Neural progenitor cell (in vitro differentiated cells): ENCODE measurements around the gene FHOD1.

Source experiments
- EZH2 ChIP-seq: fragments of 200-600 bp; sonication (generic); IDR thresholded peaks from 2 replicates; pipeline ENCODE4 v1.6.1; 2017; ENCODE audit warnings: antibody characterized with exemption, mild to moderate bottlenecking, moderate library complexity
- EZH2phosphoT487 ChIP-seq: fragments of 200-600 bp; sonication (generic); IDR thresholded peaks from 2 replicates; pipeline ENCODE4 v1.6.1; 2017; ENCODE audit warnings: antibody characterized with exemption

DNA sequence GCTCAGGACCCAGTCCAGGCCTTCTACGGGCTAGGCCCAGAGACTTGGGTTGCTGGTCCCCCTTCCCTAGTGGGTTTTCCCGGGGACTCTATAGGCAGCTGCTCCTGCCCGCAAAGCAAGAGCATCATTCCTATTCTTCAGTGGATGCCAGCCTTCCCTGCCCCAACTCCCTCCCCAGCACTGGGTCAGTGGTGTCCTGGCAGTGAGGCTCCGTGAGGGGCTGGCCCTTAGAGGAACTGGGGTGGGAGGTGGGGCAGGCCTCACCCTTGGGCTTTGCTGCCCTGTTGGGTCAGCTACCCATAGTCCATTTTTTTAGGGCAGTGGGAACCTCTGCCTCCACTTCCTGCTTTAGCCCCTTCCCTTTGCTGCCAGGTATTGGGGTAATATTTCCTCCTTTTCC, 24.2 kb upstream of the FHOD1 start:
- TF ChIP-seq EZH2 (no peak), EZH2phosphoT487 (no peak)
